Cardiac fibroblast (primary cell): Measurements from ENCODE around the gene FAXDC2.

ENCODE experiments used
- DNase-seq, 2 donors: peaks; one replicate each; pipeline versions ENCODE4 v3.0.0 to v3.0.0-alpha.2; 2010; ENCODE audit warnings: low read depth in 2 of 2
- H3K4me3 ChIP-seq, 2 donors: replicated peaks in 1 of 2; 1 replicate in 1 of 2; 2 replicates in 1 of 2; pipeline ENCODE4 v1.5.1; 2011; ENCODE audit warnings: low read depth in 2 of 2, low read length in 2 of 2, mild to moderate bottlenecking in 2 of 2, moderate library complexity in 1 of 2
- TF ChIP-seq, protein P1 (sequence below): IDR thresholded peaks from one replicate; pipeline ENCODE4 v1.5.1; 2011; ENCODE audit warnings: low read depth, mild to moderate bottlenecking, low read length, inconsistent platforms

Gene FAXDC2

DNA sequence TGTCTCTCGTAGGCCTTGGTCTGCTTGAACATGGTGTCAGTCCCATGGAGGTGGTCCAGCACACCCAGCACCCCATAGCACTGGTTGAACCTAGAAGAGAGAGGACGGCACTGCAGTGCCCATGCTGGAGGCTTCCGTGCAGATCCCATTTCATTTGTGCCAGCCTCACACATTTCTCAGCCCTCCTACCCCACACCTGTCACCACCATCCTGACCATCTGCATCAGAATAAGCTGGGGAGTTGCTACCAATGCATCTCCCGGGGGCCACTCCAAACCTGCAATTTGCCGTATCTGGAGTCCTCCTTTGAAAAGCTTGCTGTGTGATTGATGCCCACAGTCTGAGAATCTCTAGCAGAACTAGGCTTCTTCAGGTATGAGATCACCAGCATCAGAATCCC lies 30.0 kb downstream of the FAXDC2 start:
- H3K4me3 ChIP-seq = no peak overlapping the region
- TF ChIP-seq, protein P1, sequence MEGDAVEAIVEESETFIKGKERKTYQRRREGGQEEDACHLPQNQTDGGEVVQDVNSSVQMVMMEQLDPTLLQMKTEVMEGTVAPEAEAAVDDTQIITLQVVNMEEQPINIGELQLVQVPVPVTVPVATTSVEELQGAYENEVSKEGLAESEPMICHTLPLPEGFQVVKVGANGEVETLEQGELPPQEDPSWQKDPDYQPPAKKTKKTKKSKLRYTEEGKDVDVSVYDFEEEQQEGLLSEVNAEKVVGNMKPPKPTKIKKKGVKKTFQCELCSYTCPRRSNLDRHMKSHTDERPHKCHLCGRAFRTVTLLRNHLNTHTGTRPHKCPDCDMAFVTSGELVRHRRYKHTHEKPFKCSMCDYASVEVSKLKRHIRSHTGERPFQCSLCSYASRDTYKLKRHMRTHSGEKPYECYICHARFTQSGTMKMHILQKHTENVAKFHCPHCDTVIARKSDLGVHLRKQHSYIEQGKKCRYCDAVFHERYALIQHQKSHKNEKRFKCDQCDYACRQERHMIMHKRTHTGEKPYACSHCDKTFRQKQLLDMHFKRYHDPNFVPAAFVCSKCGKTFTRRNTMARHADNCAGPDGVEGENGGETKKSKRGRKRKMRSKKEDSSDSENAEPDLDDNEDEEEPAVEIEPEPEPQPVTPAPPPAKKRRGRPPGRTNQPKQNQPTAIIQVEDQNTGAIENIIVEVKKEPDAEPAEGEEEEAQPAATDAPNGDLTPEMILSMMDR = no peak
- DNase-seq = no peak

DNA sequence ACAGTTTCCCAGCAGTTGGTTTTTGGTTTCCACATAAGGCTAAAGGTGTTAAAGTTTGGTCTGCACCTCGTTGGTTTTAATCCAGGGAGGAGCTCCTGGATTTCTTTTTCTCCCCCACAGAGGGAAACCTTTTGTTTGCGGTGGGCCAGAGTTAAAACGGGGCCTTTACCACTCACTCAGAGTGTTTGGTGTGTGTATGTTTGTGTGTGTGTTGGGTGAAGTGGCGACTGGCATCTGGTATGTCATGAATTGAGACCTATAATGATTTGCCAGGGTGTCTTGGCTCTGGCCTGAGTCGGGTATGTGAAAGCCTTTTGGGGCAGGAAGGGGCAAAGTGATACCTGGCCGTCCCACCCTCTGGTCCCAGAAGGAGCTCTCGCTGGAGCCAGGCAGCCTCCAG lies 30.9 kb downstream of the FAXDC2 start:
- DNase-seq = no peak
- H3K4me3 ChIP-seq = no peak overlapping the region
- TF ChIP-seq, protein P1 = no peak

DNA sequence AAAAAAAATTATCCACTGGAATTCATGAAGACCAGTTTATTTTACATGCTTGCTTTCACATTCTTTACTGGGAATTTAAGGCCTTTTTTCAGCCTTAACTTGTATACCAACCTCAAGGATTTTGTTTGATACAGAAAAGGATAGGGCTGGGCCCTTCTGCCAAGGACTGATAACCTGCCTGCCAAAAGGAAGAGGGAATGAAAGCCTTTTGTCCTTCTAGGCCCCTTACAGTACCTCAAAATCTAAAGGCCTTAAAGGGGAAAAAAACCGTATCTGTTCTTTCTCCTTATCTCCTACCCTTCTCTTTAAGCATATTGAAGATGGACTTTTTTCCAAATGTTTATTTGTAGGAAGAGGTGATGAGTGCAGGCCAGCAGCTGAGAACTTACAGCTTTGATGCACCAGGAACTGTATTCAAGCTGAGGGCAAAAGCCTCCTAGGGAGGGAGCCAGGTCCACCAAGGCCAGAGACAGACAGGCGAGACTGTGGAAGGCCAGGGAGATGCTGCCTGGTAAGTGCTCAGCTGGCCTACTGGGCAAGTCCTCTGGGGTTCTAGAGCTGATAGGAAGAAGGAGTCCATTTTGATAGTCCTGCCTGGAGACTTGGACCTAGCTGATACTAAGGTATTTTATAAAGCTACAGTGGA lies 31.8 kb downstream of the FAXDC2 start:
- H3K4me3 ChIP-seq = no peak overlapping the region
- no peak for DNase-seq
- TF ChIP-seq, protein P1 = no peak

DNA sequence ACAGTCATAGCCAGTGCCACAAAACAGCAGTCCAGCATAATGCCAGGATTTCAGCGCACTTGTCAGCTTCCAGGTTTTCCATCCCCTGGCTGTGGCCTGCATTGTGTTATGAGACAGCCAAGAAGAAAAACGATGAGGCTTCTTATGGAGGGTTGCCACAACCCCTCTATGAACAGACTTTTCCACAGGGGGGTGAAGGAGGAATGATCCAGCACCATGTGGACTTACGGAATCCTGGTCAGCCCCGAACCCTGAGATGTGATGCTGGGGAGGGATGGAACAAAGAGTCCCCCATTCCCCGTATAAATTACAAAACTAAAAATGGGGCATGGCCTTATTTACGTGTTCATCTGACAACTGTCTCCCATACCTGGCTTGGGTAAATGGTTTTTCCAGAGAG lies 32.6 kb downstream of the FAXDC2 start:
- no peak for DNase-seq
- no peak overlapping the region for H3K4me3 ChIP-seq
- TF ChIP-seq, protein P1 = no peak

DNA sequence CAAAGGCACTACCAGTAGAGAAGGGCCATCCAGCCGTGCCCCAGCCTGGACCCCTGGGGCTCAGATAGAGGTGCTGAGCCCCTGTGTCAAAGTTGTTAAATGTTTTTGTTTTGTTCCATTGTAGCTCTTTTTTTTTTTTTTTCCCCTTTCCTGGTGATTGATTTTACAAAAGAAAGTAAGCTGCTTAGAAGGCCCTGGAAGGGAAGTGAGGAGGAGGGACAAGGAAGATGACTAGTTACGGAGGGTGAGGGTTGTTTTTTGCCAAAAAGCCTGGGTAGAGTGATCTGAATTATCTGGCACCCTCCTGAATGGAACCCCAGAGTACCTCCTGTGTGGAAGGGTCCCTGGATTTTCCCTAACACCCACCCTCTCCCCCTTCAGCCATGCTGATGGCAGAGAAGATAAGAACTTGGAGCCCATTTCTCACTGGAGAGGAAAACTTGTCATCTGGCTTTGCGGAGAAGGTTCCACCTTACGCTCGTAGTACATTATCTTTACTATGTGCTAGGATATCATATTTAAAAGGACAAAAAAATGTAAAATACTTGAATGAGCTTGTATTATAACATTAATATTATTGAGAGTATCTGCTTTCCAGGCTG lies 33.4 kb downstream of the FAXDC2 start:
- no peak overlapping the region for H3K4me3 ChIP-seq
- TF ChIP-seq, protein P1 = no peak
- no peak for DNase-seq

DNA sequence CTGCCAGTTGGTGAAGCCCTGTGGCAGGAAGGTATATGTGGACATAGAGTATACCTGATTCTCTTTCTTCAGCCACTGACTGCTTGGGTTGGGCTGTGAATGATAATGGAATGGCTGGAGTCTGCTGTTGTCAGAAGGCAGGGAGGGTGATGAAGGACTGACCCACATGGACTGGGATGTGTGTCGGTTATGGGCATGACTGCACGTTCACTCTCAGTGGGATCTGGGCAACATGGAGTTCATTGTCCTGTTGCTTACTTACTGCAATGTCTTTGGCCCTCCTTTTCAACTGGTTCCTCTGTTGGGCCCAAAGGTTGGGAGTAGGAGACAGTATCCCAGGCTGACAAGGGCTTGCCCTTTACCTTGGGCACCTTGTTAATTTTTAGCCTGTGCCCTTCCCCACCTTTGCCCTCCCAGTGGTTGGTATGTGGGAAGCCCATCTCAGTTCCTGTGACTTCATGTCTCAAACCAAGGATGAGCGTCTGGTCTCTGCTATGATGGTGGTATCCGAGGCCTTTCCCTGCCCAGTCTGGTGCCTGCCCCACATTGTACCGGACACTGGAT lies 34.6 kb downstream of the FAXDC2 start:
- DNase-seq = no peak
- TF ChIP-seq, protein P1 = no peak
- H3K4me3 ChIP-seq = no peak overlapping the region
